SK-N-MC (cell line): ENCODE data around the gene SLC2A11.

Source experiments
- EZH2 ChIP-seq: fragments of 200-600 bp; sonication (generic); IDR thresholded peaks from one replicate; pipeline ENCODE4 v1.6.1; 2017; ENCODE audit warnings: antibody characterized with exemption
- FOXP2 ChIP-seq: optimal IDR thresholded peaks from 2 replicates; pipeline ENCODE3; 2011; ENCODE audit warnings: mild to moderate bottlenecking, moderate library complexity; ENCODE audit not compliant: insufficient read depth; ENCODE audit errors: extremely low read length, control extremely low read depth
- POLR2AphosphoS5 ChIP-seq: IDR thresholded peaks from 2 replicates; pipeline ENCODE4 v1.6.1; 2012; ENCODE audit warnings: mild to moderate bottlenecking, low read depth, low read length, borderline replicate concordance

- TF ChIP-seq POLR2AphosphoS5 = no peak
- TF ChIP-seq EZH2 = no peak
- no peak for TF ChIP-seq FOXP2
Measured at GRCh38 chr22:23835484-23836144, 22.1 kb upstream of the SLC2A11 start.
